Measurements from ENCODE around the gene SLC9A5.

The SLC9A5 gene

DNA sequence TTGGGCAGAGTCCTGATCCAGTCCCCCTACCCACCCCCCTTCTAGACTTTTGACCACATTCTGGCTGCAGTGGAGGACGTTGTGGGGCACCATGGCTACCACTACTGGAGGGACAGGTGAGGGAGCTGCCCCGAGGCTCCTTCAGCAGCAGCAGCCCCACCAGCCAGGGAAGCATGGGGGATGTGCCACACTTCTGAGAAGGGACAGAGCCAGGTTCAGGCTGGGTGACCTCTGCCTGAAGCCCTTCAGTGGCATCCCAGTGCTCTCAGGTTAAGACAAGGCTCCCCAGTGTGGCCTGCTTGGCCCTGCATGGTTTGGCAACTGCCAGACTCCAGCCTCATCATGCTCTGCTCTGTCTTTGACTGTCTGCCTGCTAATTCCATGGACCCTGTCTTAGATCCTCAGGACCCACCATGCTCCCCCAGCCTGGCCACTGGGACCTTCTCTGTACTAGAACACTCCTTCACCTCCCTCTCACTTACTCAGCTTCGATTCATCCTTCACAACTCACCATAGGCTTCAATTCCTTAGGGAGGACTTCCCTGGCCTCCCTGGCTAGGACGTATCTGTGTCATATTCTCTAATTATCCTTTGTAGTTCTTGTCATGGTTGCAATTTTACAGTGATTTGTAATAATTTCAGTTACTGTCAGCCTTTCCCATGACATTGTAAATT is 8.8 kb downstream of the SLC9A5 start:
- DNase-seq: no peak

DNA sequence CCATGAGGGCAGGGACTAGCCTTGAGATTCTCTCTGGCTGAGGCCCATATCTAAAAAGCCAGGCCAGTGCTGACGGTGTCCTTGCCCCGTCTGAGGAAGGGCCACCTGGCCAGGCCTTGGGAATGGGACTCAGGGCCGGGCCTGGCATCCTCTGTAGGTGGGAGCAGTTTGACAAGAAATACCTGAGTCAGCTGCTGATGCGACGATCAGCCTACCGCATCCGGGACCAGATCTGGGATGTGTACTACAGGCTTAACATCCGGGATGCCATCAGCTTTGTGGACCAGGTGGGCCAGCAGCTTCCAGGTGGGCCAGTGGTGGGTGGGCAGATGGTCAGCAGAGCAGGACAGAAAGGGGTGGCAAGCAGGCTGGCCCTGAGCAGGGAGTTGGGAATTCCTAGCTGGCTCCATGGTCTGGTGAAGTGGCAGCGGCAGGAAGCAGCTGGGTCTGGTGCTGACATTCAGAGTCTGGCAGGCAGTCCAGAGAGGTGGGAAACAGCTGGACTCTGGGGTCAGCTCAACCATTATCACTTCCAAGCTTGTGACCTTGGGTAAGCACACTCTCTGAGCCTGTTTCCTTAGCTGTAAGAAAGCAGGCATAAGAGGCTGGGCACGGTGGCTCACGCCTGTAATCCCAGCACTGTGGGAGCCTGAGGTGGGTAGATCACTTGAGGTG is 9.5 kb downstream of the SLC9A5 start:
- no peak for DNase-seq

DNA sequence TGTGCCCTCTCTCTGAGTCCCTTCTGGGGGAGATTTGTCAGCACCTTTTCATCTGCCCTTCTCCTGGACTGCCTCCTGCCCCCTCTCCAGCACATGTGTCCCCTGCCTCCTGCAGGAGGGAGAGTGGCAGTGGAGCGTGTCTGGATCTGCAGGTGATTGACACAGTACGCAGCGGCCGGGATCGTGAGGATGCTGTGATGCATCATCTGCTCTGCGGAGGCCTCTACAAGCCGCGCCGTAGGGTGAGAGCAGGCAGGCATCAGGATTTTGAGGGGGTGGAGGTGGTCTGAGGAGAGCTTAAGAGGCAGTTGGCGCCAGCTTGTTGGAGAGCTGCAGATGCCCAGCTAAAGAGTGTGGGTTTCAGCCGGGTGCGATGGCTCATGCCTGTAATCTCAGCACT is 10.9 kb downstream of the SLC9A5 start:
- no peak for DNase-seq

DNA sequence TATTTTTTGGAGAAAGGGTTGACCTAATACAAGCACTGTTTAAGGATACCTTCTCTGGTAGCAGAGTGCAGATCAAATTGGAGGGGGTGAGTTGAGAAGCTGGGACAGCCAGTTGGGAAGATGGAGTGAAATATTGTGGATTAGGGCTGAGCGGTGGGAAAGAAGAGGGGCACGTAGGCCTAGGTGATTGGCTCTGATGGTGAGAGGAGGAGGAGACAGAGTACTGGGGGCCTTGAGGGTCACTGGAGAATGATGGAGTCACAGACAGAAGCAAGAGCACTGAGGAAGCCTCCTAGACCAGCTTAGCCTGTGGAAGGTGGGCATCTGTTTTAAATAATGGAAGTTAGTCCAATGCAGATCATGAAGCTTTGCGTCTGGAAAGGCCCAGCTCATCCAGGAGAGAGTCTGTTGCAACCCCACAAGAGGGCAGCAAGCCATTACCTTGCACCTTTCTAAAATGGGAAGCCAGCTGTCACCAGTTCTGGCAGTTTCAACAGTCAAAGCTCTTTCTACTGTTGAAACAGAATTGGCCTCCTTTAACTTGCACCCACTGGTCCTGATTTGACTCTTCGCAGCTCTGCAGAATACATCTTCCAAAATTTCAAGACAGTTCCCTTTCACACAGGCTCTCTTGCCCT is 11.8 kb downstream of the SLC9A5 start:
- peak; percentile 58 for DNase-seq

DNA sequence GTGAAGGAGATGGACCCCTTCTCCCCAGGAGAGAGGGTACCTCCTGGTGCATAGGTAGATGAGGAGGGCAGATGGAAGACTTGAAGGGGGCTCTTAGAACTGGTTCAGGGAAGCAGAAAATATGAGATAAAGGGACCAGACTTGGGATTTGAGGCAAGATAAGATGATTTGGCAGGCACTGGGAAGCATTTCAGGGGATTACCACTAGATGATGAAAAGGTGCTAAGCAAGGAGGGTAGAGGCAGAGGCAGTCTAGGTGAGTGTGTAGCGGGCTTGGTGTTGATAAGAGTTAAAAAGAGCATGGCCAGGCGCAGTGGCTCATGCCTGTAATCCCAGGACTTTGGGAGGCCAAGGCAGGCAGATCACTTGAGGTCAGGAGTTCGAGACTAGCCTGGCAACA is 14.4 kb downstream of the SLC9A5 start:
- no peak for DNase-seq

DNA sequence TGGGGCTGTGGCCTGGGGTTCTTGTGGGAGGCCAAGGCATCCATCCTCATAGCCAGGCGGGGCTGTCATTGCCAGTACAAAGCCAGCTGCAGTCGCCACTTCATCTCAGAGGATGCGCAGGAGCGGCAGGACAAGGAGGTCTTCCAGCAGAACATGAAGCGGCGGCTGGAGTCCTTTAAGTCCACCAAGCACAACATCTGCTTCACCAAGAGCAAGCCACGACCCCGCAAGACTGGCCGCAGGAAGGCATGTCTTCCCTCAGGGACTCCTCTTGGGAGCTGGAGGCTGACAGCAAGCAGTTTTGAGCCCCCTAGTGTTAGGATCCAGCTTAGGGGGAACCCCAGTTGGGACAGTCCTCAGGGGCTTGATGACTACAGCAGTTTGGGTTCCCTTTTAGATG is 15.5 kb downstream of the SLC9A5 start:
- no peak for DNase-seq

DNA sequence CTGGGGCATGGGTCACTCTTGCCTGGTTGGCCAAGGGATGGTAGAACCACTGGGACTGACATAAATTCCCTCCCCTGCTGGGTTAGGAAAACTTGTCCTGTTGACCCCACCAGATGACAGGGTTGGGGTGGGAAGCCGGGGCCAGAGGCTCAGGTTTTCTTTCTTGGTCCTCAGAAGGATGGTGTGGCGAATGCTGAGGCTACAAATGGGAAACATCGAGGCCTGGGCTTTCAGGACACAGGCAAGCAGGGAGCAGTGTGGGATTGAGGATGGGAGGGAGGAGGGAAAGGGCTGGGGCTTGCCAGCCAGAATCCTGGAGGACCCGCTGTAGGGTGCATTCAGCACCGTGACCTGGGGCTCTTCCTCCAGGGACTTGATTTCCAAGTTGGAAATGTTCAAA is 16.1 kb downstream of the SLC9A5 start:
- no peak for DNase-seq

DNA sequence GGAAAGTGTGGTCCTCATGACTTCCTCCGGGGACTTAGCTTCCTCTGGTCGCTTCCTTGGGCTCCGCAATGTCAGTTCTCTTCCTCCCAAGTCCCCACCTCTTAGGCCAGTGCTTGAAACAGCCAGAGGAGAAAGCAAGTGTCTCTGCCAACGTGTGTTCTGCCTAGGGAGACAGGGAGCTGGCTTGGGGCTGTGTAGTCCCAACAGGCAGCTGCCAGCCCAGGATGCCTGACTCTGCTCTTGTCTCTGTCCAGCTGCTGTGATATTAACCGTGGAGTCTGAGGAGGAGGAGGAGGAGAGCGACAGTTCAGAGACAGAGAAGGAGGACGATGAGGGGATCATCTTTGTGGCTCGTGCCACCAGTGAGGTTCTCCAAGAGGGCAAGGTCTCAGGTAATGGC is 17.1 kb downstream of the SLC9A5 start:
- no peak for DNase-seq

DNA sequence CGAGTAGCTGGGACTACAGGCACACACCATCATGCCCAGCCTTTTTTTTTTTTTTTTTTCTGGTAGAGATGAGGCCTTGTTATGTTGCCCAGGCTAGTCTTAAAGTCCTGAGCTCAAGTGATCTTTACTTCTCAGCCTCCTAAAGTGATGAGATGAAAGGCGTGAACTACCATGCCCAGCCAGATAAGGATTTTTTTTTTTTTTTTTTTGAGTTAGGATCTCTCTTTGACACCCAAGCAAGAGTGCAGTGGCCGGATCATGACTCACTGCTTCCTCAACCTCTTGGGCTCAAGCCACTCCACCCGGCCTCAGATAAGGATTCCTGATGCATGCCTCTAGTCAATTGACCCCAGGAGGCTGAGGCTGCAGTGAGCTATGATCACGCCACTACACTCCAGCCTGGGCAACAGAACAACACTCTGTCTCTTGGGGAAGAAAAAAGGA is 19.4 kb downstream of the SLC9A5 start:
- DNase-seq: peak; percentile 71

DNA sequence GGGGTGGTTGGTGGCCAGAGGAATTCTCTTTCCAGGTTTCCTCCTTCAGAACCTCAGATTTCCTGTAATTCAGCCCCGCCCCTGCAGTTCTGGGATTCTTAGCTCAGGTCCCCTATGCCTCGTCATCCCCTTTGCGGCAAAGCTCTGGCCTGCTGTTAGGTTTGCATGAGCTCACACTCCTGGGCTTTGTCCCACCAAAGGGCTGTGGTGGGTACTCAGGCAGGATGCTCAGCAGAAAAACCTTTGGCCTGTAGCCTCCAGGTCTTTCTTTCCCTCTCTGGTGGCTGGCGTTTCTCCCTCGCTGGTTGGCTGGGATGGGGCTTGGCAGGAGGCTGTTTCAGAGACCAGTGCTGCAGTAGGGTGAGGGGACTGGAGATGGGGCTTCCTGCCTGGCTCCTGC is 21.0 kb downstream of the SLC9A5 start:
- DNase-seq: no peak

DNA sequence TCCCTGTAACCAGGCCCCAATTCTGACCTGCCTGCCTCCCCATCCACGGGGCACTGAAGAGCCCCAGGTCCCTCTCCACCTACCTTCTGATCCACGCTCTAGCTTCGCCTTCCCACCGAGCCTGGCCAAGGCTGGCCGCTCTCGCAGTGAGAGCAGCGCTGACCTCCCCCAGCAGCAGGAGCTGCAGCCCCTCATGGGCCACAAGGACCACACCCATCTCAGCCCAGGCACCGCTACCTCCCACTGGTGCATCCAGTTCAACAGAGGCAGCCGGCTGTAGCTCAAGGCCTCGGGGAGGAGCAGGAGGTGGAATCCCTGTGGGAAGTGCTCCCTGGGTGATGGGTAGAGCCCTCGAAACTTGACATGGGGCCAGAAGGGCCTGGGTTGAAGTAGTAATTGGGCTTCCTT is 22.2 kb downstream of the SLC9A5 start:
- DNase-seq: no peak

DNA sequence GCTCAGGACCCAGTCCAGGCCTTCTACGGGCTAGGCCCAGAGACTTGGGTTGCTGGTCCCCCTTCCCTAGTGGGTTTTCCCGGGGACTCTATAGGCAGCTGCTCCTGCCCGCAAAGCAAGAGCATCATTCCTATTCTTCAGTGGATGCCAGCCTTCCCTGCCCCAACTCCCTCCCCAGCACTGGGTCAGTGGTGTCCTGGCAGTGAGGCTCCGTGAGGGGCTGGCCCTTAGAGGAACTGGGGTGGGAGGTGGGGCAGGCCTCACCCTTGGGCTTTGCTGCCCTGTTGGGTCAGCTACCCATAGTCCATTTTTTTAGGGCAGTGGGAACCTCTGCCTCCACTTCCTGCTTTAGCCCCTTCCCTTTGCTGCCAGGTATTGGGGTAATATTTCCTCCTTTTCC is 22.7 kb downstream of the SLC9A5 start:
- DNase-seq: no peak

DNA sequence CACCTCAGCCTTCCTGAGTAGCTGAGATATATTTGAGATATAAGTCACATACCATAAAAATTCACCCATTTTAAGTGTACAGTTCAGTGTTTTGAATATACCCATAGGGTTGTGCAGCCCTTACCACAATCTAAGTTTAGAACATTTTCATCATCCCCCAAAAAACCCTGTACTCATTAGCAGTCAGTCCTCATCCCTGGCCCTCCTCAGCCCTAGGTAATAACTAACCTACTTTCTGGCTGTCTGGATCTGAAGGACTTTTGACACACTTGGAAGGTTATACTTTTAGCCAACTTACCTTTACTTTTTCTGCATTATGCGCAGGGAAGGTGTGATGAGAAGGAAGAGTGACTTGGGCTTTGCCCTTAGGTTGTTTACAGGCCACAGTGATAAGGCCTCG is 26.5 kb downstream of the SLC9A5 start:
- DNase-seq: no peak

DNA sequence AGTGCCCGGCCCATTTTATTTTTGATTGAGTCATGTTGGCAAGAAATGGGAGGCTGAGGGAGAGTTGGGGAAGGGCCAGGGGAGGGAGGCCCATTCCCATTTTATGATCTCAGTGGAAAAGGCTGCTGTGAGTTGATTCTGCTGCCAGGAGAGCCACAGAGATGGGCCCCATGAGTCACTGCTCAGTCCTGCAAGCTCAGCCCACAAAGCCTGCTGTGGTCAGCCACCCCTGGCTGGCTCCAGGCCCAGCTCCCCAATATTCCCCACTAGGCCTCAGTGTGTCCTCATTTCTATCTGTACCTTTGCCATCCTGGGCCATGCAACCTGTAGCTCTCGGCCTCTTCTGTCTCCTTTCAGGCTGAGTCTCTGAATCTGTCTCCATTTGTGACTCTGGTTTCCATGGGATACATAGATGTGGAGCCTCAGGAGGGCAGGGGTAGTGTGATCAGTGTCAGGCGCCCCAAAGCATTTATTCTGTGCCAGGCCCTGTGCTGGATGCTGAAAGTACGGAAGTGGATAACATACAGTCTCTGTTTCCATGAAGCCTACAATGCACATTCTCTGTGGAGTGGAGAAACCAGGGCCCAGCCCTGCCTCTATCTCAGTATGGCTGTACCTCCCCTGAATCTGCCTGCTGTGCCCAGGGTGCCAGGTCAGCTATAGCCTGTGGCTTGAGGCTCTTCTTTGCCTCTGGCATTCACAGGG is 28.7 kb downstream of the SLC9A5 start:
- DNase-seq: peak; percentile 71

DNA sequence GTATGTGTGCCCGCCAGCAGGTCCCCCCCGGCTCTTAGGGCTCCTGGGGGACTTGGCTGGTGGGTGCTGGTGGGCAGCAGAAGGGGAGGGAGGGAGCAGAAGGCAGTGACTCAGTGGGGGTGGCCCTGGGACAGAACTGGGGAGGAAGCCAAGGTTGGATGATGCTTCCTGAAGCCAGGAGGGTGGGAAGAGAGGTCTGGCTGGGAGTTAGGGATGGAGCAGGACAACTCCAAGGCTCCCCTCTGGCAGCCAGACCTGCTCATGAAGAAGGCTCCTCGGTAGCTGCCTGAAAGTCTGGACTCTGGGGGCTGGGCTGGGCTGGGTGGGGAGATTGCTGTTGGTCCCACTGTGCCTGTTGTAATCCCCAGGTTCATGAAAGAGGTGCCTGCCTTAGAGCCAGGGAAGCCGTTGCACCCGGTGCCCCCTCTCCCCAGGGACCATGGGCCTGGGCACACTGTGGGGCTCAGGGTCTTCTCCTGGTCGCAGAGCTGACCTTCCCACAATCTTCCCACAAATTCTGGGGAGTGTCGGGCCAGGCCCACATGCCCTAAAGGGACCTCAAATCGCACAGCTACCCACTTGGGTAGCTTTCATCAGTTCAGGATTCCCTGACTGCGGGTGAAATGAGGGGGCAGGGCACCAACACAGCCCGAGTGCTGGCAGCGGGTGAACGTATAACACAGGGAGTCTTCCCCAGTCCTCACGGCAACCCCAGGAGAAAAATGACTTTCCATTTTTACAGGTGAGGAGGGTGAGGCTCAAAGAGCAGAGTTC is 29.4 kb downstream of the SLC9A5 start:
- no peak for DNase-seq

DNA sequence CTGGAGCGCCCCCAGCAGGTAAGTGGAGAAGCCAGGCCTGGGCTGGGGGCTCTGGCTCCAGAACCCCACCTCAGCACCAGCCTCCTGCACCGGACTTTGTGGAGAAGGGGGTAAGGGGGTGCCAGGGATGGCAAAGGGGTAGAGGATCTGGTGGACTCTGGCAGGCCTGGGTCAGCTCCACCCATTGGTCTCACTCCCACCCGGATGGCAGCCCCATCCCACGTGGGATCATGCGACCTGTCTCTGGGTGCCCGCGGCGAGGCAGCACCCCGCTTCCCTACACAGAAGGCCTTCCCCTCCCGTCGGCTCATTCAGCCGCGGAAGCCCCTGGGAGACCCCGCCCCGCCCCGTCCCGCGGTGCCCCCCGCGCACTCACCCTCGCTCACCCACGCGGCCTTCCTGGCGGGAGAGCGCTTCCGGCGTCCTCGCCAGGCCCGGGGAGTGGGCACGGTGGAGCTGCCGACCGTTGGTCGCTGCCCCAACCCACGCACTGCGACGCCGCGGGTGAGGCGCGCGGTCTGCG is 30.1 kb downstream of the SLC9A5 start:
- peak; percentile 34 for DNase-seq

DNA sequence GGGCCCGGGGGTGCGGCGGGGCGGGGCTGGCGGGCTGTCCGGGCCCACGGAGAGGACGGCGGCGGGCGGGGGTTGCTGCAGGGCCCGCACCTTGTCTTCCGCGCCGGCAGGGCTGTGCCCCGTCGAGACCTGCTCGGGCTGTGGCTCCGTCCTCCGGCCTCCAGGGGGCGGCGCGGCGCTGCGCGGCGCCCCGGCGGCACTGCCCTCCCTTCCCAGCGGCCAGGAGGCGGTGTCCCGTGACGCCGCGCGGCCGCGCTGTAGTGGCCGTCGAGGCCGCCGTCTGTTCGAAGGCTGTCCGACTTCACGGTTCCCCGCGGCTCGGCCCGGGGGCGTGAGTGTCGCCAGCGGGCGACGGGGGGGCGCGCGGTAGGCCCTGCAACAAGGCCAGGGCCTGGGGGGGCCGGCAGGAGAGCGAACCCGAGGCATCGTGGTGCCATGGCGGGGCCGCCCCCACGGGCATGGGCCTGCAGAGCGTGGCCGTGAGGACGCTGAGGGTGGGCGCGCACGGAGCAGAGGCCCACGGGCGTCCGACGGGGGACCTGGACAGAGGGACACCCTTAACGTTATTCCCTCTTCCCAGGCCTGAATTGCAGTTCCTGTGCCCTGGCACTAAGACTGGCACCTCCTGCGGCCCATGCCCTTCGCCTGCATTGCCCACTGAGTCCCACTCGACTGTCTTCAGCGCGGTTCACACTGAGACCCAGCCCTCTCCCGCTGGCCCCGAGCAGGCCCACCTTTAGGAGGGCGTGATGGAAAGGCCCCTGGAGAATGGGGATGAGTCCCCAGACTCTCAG is 30.7 kb downstream of the SLC9A5 start, which contains the start of gene PLEKHG4:
Gene PLEKHG4 (plus strand): TSS at position 237 of the 794 bp plus-strand sequence. CDS start 513 bp downstream, at position 750.
- peak; percentile 76 for DNase-seq

DNA sequence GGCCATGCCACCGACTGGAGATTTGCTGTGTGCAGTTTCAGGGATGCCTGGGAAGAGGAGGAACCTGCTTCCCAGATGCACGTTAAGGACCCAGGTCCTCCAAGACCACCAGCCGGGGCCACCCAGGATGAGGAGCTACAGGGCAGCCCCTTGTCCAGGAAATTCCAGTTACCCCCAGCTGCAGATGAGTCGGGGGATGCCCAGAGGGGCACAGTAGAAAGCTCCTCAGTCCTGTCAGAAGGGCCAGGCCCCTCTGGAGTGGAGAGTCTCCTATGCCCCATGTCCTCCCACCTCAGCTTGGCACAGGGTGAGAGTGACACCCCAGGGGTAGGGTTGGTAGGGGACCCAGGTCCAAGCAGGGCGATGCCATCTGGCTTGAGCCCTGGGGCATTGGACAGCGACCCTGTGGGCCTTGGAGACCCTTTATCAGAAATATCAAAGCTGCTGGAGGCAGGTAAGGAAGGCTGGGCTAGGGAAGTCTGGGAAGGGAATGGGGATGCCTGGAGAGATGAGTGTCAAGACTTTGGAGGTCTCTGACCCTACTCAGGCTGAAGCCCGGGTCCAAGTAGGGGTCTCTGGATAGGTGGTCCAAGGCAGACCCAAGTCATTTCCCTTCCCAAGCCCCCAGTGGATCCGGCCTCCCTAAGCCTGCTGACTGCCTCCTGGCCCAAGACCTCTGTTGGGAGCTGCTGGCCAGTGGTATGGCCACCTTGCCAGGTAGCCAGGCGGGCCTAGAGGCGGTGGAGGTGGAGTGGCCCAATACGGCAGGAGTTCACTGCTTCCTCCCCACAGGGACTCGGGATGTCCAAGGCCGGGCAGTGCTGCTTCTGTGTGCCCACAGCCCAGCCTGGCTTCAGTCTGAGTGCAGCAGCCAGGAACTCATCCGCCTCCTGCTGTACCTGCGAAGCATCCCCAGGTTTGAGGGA is 31.6 kb downstream of the SLC9A5 start:
- DNase-seq: no peak

DNA sequence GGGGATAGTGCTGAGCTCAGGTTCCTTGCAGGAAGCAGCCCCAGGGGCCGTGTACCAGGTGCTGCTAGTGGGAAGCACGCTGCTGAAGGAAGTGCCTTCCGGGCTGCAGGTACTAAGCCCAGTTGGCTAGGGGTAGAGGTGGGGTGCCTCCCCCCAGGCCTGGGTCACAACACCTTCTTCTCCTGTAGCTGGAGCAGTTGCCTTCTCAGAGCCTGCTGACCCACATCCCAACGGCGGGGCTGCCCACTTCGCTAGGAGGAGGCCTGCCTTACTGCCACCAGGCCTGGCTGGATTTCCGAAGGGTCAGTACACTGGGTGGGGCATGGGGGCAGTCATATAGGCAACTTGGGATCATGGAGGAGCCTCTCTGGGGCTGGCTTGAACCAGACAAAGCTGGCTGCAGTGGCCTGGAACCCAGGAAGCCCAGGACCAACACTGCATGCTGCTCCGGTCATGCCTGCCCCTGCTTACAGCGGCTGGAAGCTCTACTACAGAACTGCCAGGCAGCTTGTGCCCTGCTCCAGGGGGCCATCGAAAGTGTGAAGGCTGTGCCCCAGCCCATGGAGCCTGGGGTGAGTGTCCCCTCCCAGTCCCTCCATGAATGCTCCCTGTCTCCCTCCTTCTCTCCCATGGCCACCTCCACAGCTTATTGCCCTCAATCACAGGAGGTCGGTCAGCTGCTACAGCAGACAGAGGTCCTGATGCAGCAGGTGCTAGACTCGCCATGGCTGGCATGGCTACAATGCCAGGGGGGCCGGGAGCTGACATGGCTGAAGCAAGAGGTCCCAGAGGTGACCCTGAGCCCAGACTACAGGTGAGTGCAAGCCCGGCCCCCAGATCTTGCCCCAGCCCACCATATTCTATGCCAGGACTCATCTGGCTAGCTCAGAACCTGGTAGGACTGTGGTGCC is 33.0 kb downstream of the SLC9A5 start:
- DNase-seq: no peak
